KBM-7 (cell line): ENCODE results near the gene OR2A42.
"Not testable (repeated sequence)": the region's sequence is repeated elsewhere in the genome, so short reads cannot be mapped to it uniquely, and the experiment has no call there.

ENCODE experiments used
- DNase-seq: peaks from one replicate; pipeline ENCODE4 v3.0.0-alpha.2; 2015
- in situ Hi-C: fragments of 300-500 bp; cut with MboI; formaldehyde crosslinking; loops from 2 replicates; pipeline ENCODE4 v1.14.3; 2020; ENCODE audit warnings: low sequenced_read_pairs, low pct_unique_long_range_greater_than_20kb, mixed read lengths

OR2A42 gene

DNA sequence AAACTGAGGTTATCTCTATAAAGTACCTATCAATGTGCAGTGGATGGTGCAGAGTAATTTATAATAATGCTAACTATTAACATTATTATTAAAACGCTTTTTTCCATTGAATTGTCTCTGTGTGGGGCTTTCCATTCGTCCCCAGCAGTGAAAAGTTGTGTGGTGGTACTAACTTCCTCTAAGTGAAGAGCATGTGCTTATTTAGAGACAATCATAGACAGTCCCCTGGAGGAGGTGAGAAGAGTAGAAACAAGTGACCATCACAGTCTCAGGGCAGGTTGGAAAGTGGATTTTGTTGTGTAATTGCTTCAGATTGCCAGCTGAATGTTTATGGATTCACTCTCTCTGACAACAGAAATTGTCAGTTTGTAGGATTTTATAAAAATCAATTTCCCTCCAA, 8.4 kb downstream of the OR2A42 start:
- in situ Hi-C loops, DNase-seq: not testable (repeated sequence)

- DNase-seq, in situ Hi-C loops: not testable (repeated sequence)
Measured at GRCh38 chr7:144228810-144229209, 10.6 kb downstream of the OR2A42 start.

DNA sequence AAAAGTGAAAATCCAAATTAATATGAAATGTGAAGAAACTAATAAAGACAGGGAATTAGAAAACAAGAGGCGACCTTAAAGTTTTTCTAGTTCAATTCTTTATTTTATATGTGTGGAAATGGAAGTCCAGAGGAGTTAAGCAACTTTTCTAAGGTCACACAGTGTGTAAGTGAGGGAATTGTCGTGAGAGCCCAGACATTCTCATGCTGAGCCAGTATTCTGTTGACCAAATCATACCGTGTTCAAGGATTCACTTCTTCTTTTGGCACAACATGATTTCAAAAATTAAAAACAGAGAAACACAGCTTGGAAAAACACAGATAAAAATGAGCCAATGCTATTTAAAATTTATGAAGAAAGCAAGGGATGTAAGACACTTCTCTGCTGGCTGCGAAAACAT, 12.5 kb downstream of the OR2A42 start:
- DNase-seq, in situ Hi-C loops: not testable (repeated sequence)

DNA sequence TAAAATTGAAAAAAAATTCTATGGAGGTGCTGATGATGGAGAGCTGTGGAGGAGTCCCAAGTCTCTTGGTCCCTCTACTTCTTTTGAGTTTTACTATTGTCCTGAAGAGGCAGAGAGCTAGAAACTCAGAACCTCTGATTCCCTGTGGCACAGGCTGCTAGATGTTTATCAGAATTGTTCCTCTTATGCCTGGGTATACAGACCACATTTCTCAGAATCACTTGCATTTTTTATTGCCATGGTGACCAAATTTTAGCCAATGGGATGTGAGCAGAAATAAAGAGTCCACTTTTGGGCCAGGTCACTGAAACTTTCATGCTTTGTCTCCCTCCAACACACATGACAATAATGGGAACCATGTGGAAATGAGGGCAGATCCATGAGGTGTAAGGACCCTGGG, 15.7 kb downstream of the OR2A42 start:
- in situ Hi-C loops, DNase-seq: not testable (repeated sequence)

- DNase-seq, in situ Hi-C loops: not testable (repeated sequence)
Measured at GRCh38 chr7:144220531-144220930, 18.9 kb downstream of the OR2A42 start.

GRCh38 chr7:144219149-144219548, 20.3 kb downstream of the OR2A42 start:
- DNase-seq, in situ Hi-C loops: not testable (repeated sequence)

DNA sequence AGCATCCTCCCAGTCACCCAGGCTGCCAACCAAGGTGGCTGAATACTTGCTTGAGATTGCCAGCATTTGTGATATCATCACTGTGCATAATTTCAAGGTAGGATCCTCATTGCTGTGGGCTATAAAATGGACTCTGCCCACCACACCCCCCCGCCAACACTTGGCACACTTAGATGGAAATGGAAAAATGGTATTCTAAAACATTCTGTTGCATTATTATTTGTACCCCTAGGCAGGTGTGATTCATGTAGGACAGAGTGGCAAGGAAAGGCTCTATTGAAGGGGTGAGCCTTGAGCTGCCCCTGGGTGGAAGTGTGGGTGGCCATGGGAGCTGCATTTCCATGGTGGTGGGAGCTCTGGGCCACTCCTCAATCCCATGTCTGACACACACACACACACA, 20.8 kb downstream of the OR2A42 start:
- in situ Hi-C loops, DNase-seq: not testable (repeated sequence)

DNA sequence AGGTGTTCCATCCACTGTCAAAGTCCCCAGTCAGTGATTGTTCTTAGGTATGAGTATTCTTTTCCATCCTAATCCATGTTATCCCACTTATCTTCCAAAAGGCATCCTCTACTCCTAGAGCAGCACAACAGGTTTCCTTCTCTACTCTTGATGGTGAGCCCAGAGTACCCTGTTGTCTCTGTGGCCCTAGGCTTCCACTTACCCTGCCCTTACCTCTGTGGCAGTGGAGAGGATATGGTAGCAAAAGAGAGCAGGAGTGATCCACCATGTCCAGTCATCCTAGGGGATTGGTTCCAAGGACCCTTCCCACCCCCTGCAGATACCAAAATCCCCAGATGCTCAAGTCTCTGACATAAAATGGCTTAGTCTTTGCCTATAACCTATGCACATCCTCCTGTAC, 22.2 kb downstream of the OR2A42 start:
- DNase-seq, in situ Hi-C loops: not testable (repeated sequence)

DNA sequence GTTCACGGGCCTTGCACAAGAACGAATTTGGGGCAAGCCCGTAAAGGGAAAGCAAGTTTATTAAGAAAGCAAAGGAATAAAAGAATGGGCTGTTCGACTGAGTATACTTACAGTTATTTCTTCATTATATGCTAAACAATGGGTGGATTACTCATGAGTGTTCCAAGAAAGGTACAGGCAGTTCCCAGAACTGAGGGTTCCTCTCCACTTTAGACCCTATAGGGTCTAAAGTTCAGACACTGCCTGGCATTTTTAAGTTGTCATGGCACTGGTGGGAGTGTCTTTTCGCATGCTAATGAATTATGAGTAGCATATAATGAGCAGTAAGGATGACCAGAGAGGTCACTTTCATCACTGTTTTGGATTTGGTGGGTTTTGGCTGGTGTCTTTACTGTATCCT, 34.1 kb downstream of the OR2A42 start:
- in situ Hi-C loops, result not testable (repeated sequence)

DNA sequence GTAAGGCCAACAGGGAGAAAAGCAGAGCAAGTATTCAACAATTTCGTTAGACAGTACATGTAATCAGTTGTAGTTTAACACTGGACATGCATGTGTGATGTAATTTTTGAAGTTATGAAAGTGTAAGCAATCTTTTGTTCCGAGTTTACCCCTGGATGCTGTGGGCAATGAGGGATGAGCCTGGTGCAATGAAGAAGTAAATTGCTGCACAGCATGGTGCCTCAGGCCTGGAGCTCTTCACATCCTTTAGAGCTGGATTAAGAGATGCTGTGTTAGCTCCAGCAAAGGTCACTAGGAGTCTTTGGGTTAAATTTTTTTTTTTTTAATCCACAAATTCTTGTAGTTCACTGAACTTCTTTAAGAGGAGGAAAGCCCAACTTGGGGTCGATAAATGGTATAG, 36.3 kb downstream of the OR2A42 start:
- in situ Hi-C loops, DNase-seq: not testable (repeated sequence)

More for the DNA sequence above, 34.1 kb downstream of the OR2A42 start:
- DNase-seq, result not testable (repeated sequence)

GRCh38 chr7:144201978-144202377, 37.4 kb downstream of the OR2A42 start:
- in situ Hi-C loops, DNase-seq: not testable (repeated sequence)

GRCh38 chr7:144198934-144199333, 40.5 kb downstream of the OR2A42 start:
- in situ Hi-C loops, DNase-seq: not testable (repeated sequence)

- in situ Hi-C loops, DNase-seq: not testable (repeated sequence)
Measured at GRCh38 chr7:144195212-144195872, 44.1 kb downstream of the OR2A42 start, which contains the start of gene ARHGEF35. TSS of gene ARHGEF35 (minus strand) at chr7:144195833. CDS start at chr7:144188383, 7,450 bp downstream.

DNA sequence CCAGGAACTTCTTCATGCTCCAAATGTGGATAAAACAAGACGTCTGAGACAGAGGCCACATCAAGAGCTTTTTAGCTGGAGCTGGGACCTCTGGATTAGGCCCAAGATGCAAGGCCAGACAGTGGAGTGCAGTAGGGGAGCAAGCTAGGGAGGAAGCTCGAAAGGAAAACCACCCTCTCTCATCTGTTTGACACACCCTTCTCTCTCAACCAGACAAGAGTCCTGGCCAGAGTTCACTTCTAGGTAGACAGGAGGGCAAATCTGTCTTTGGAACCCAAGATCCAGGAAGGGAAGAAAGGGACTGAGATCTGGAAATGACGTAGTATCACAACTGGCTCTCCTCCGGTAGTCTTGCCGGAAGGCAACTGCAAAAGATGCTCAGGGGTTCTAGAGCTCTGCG, 45.0 kb downstream of the OR2A42 start:
- in situ Hi-C loops, DNase-seq: not testable (repeated sequence)

DNA sequence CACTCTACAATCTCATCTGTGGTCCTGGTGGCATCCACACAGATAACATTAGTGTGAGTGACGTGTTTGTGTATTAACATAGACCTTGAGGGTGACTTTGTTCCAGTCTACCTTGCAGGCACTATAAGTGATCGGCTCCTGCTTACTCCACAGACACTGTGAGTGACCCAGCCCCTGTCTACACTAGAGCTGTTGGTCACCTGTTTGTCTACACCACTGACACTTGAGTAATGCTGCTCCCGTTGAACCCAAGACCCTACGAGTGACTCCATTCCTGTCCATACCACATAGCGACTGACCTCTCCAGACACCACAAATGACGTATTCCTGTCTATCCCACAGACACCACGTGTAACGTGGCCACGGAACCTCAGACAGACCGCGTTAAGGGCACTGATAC, 45.6 kb downstream of the OR2A42 start:
- in situ Hi-C loops, DNase-seq: not testable (repeated sequence)

DNA sequence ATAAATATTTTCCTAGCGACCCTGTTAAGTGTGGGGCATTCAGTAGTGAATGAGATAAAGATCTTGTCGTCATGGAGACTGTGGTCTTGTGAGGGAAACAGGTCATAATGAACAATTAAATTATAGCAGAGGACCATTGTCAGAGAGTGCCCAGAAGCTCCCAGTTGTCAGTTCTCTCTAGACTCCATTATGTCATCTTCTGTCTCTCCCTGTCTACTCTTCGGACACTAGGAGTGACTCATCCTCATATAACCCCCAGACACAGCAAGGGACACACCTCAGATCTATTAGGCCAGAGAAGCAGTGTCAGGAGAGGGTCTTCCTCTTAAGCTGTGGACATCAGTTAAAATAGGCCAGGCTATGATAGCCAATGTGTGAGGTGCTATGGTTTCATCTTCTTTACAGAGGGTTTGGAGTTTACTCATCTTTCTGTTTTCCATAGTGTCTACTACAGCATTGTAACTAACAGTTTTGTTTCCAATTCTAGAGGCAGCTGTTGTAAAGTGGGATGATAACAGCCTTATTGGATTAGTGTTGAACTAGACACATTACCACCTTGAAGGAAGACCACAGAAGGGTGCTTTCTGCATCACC, 50.7 kb downstream of the OR2A42 start:
- in situ Hi-C loops, DNase-seq: not testable (repeated sequence)

- DNase-seq, in situ Hi-C loops: not testable (repeated sequence)
Measured at GRCh38 chr7:144187848-144188247, 51.6 kb downstream of the OR2A42 start.

GRCh38 chr7:144183166-144183565, 56.2 kb downstream of the OR2A42 start, which contains the start of gene CTAGE4:
TSS of gene CTAGE4 (plus strand) at chr7:144183466. CDS start at chr7:144183504, 38 bp downstream.
- DNase-seq, in situ Hi-C loops: not testable (repeated sequence)

- DNase-seq, in situ Hi-C loops: not testable (repeated sequence)
Measured at GRCh38 chr7:144179165-144179479, 60.3 kb downstream of the OR2A42 start.

DNA sequence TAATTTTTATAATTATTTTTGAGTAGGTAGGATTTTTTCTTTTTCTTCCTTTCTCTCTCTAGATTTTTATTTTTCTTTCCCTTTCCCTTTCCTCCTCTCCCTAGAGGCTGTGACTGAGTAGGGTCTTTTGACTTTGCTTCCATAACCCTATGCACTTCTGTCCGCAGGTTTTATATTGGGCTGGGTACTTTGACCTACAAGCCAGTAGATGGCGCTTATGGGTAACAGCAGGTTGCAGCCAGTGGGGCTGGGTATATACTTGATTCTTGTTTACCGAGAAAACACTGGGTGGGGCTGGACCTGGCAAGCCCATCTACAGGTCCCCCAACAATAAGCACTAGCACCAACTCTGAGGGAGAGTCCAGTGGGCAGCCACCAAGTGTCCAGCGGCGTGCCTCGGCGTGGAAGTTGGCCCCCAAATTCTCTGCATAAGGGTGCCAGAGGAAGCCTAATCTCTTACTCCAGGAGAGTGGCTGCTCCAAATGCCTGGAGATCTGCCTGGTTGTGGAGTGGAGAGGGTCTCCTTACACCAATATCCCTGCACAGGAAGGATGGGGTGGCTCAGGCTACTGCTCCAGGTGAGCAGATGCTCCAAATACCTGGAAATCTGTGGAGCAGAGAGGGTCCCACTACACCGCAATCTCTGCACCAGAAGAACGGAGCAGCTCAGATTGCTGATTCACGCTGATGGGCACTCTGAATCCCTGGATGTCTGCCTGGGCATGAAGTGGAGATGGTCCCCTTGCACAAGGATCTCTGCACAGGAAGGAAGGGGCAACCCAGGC, 60.8 kb downstream of the OR2A42 start:
- in situ Hi-C loops, result not testable (repeated sequence)
- peak; percentile 9 for DNase-seq
